HG03095 (cell line): Measurements from ENCODE around the gene FAM76B.

ENCODE experiments used
- ATAC-seq: cut with Tn5 transposase; IDR thresholded peaks from one replicate; pipeline ENCODE4 v1.9.1; 2021; ENCODE audit warnings: moderate library complexity; ENCODE audit not compliant: unreplicated experiment

Gene FAM76B

GRCh38 chr11:95734009-95734572, 55.5 kb downstream of the FAM76B start:
- ATAC-seq = no peak

- no peak for ATAC-seq
Observed at GRCh38 chr11:95732930-95733602, 56.5 kb downstream of the FAM76B start.

- ATAC-seq = no peak
Observed at GRCh38 chr11:95729462-95729861, 60.1 kb downstream of the FAM76B start.

- no peak for ATAC-seq
Observed at GRCh38 chr11:95728790-95729189, 60.8 kb downstream of the FAM76B start.

GRCh38 chr11:95728094-95728493, 61.5 kb downstream of the FAM76B start:
- ATAC-seq = no peak

- no peak for ATAC-seq
Observed at GRCh38 chr11:95727620-95728019, 62.0 kb downstream of the FAM76B start.

- no peak for ATAC-seq
Observed at GRCh38 chr11:95727111-95727510, 62.5 kb downstream of the FAM76B start.

- ATAC-seq = no peak
Observed at GRCh38 chr11:95725196-95725595, 64.4 kb downstream of the FAM76B start.

- ATAC-seq = no peak
Observed at GRCh38 chr11:95723361-95723942, 66.1 kb downstream of the FAM76B start.

GRCh38 chr11:95720195-95720594, 69.4 kb downstream of the FAM76B start:
- ATAC-seq = no peak
